Dendritic cell treated with granulocyte-macrophage colony-stimulating factor and Interleukin-4, amounts not matched to agents 40 ng/mL and 50 ng/mL, for 4 days (primary cell): ENCODE results near the gene COX7A2.

Source experiments
- H3K27ac Mint-ChIP-seq: one replicate; pipeline ENCODE4 v1.8.0; 2022; ENCODE audit warnings: mild to moderate bottlenecking, mixed read lengths
- H3K27me3 Mint-ChIP-seq: one replicate; pipeline ENCODE4 v1.8.0; 2022; ENCODE audit warnings: mild to moderate bottlenecking, mixed read lengths
- H3K36me3 Mint-ChIP-seq: one replicate; pipeline ENCODE4 v1.8.0; 2022; ENCODE audit warnings: low read depth, mixed read lengths
- H3K4me1 Mint-ChIP-seq: one replicate; pipeline ENCODE4 v1.8.0; 2022; ENCODE audit warnings: low read depth, mixed read lengths
- H3K4me3 Mint-ChIP-seq: one replicate; pipeline ENCODE4 v1.8.0; 2022; ENCODE audit warnings: mild to moderate bottlenecking, moderate library complexity, mixed read lengths
- H3K9me3 Mint-ChIP-seq: one replicate; pipeline ENCODE4 v1.8.0; 2022; ENCODE audit warnings: mixed read lengths
- intact Hi-C: fragments of 100-400 bp; cut with micrococcal nuclease; formaldehyde crosslinking; loops from one replicate; pipeline ENCODE4 v1.15.0; 2022

COX7A2 gene

DNA sequence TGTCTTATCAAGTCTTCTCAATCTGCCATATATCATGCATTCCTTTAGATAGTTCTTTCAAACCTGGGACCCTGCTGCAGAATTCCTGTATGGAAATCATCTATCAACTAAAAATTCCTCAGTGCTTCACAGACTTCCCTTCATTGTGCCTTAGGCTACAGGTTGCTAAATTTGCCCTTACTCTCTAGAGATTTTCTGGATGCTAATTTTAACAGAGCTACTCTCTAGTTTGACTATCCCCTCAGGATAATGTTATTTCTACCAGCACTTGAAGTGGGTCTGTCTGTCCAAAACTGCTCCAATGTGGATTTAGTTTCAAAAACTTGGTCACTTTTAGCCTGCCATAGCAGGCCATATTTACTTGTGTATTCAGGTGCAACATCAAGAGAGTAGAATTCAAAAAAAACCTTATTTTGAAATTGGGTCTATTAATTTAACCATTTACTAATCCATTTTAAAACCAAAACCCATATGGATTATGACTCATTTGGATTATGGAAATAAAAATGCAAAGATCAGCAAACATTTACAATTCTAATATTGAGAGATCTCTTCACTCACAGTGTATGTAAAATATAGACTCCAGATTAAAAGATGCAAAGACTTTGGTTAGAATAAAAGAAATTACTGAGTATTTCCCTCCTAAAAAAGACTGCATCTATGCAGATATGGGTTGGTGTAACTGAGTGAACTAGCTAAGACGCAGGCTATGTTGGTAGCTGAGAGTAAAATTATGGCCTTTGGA lies 13.9 kb upstream of the COX7A2 start:
- intact Hi-C loops = no loop called here
- Mint-ChIP-seq H3K9me3 (no peaks in the 10 kb centered on the region), H3K36me3 (peaks cover 82% of the 10 kb centered on the region), H3K27me3 (no peaks in the 10 kb centered on the region), H3K4me1 (no peaks in the 10 kb centered on the region), H3K27ac (no peak overlapping the region), H3K4me3 (no peak overlapping the region)

DNA sequence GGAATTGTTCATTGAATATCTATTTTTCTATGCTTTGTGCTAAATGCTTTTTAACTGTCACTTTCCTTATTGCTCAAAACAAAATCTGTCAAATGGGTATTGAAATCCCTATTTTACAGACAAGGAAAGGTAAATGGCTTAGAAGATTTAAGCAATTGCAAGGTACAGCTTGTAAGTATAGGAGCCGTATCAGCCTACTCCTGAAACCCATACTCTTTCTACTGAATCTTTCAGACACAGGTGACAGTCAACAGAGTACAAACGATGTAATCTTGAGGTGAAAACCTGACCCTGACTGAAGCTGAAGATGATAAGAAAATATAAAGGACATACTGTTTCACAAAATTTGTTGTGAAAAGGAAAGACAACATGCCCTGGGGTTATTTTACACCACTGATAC lies 7.0 kb upstream of the COX7A2 start:
- Mint-ChIP-seq H3K4me3 (no peak overlapping the region), H3K9me3 (no peaks in the 10 kb centered on the region), H3K36me3 (peaks cover 32% of the 10 kb centered on the region), H3K27me3 (peaks cover 15% of the 10 kb centered on the region), H3K4me1 (peaks cover 6% of the 10 kb centered on the region), H3K27ac (no peak overlapping the region)
- intact Hi-C loops = no loop called here

GRCh38 chr6:75249837-75250236 lies 6.2 kb upstream of the COX7A2 start:
- no peaks in the 10 kb centered on the region for H3K9me3 Mint-ChIP-seq
- intact Hi-C loops = loop anchor here (10.0 kb wide), 1 partner anchor 355 kb away; the partner anchor contains the start of gene SENP6
- no peak overlapping the region for H3K27ac Mint-ChIP-seq
- H3K27me3 Mint-ChIP-seq = peaks cover 17% of the 10 kb centered on the region
- peaks cover 10% of the 10 kb centered on the region for H3K4me1 Mint-ChIP-seq
- H3K36me3 Mint-ChIP-seq = peaks cover 26% of the 10 kb centered on the region
- H3K4me3 Mint-ChIP-seq = no peak overlapping the region

DNA sequence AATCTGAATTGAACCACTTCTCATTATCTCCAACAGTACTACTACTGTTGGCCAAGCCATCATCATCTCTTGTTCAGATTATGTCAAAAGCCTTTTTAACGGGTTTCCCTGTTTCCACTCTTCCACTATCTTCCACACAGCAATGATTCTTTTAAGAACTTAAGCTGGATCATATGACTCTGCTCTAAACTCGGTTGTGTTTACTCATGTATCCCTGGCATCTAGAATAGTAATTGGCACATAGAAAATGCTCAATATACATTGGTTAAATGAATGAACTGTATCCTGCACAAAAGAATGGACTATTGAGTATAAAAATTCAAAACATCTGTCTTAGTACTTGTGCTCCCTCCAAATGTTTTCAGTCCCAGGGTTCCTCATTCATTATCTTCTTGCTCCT lies 2.8 kb upstream of the COX7A2 start:
- Mint-ChIP-seq H3K36me3 (peaks cover 18% of the 10 kb centered on the region), H3K4me3 (no peak overlapping the region), H3K9me3 (no peaks in the 10 kb centered on the region), H3K27me3 (peaks cover 17% of the 10 kb centered on the region), H3K4me1 (peaks cover 24% of the 10 kb centered on the region), H3K27ac (no peak overlapping the region)
- intact Hi-C loops = loop anchor here (10.0 kb wide), 1 partner anchor 358 kb away; the partner anchor contains the start of gene SENP6

DNA sequence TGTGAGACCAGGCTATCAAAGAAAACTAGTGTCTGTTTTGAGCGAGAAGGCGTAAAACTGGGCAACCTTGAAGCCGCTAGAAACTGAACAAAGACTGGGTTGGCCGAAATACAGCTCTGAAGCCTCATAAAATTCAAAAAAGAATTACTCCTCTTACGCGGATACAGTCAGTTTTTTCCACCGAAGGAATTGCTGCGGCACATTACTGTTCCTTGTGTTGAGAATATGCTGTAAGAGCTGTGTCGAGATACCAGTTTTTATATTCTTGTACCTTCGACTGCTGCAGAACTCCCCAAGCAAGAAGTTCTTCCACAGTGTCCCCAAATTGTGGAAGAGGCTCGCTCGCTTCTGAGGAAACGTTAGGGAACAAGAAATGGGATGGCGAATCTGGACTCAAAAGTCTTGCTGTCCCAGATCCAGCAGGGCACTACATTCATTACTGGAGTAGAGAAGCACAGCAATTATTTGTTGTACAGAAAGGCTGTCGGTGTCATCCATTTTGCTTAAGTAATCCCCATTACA lies 523 bp upstream of the COX7A2 start:
- Mint-ChIP-seq H3K27me3 (peaks cover 16% of the 10 kb centered on the region), H3K4me1 (peaks cover 24% of the 10 kb centered on the region), H3K9me3 (no peaks in the 10 kb centered on the region), H3K27ac (peak overlapping the region; percentile 99), H3K36me3 (peaks cover 31% of the 10 kb centered on the region), H3K4me3 (peak overlapping the region; percentile 98)
- intact Hi-C loops = loop anchor here (10.0 kb wide), 1 partner anchor 361 kb away; the partner anchor contains the start of gene SENP6

GRCh38 chr6:75236630-75237029 lies 7.0 kb downstream of the COX7A2 start:
- Mint-ChIP-seq H3K4me3 (no peak overlapping the region), H3K4me1 (peaks cover 2% of the 10 kb centered on the region), H3K27ac (no peak overlapping the region)

DNA sequence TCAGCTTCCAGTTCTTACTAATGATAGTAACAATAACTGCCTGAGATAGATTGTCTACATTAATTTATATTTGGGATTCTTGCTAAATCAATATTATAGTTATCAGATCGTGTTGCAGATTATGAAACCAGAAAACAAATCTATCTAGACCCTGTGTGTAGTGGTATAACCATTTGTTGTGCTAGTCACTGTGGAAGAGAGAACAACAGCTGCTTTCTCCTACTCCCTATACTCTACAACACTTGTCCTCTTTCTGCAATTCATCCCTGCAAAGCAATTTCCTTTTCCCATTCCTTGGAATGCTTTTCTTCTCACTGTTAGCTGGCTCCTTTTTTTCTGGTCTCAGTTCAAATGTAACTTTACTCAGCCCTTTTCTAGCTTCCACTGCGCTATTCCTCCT lies 8.3 kb downstream of the COX7A2 start:
- no peaks in the 10 kb centered on the region for H3K9me3 Mint-ChIP-seq
- intact Hi-C loops = no loop called here
- H3K4me1 Mint-ChIP-seq = no peaks in the 10 kb centered on the region
- H3K27ac Mint-ChIP-seq = no peak overlapping the region
- H3K27me3 Mint-ChIP-seq = no peaks in the 10 kb centered on the region
- peaks cover 38% of the 10 kb centered on the region for H3K36me3 Mint-ChIP-seq
- no peak overlapping the region for H3K4me3 Mint-ChIP-seq

More at GRCh38 chr6:75236630-75237029, 7.0 kb downstream of the COX7A2 start:
- no peaks in the 10 kb centered on the region for H3K9me3 Mint-ChIP-seq
- H3K36me3 Mint-ChIP-seq = peaks cover 48% of the 10 kb centered on the region
- no peaks in the 10 kb centered on the region for H3K27me3 Mint-ChIP-seq
- intact Hi-C loops = no loop called here

GRCh38 chr6:75234126-75234865 lies 9.3 kb downstream of the COX7A2 start:
- no peaks in the 10 kb centered on the region for H3K4me1 Mint-ChIP-seq
- peaks cover 30% of the 10 kb centered on the region for H3K36me3 Mint-ChIP-seq
- H3K9me3 Mint-ChIP-seq = no peaks in the 10 kb centered on the region
- no peak overlapping the region for H3K27ac Mint-ChIP-seq
- no peak overlapping the region for H3K4me3 Mint-ChIP-seq
- H3K27me3 Mint-ChIP-seq = no peaks in the 10 kb centered on the region
- intact Hi-C loops = no loop called here

- Mint-ChIP-seq H3K36me3 (peaks cover 19% of the 10 kb centered on the region), H3K27me3 (no peaks in the 10 kb centered on the region), H3K9me3 (no peaks in the 10 kb centered on the region), H3K4me3 (no peak overlapping the region), H3K27ac (no peak overlapping the region), H3K4me1 (no peaks in the 10 kb centered on the region)
- intact Hi-C loops = no loop called here
Observed at GRCh38 chr6:75233092-75233615, 10.4 kb downstream of the COX7A2 start.

GRCh38 chr6:75230484-75231325 lies 12.9 kb downstream of the COX7A2 start:
- Mint-ChIP-seq H3K9me3 (no peaks in the 10 kb centered on the region), H3K27ac (no peak overlapping the region), H3K27me3 (no peaks in the 10 kb centered on the region), H3K4me3 (no peak overlapping the region), H3K36me3 (no peaks in the 10 kb centered on the region), H3K4me1 (no peaks in the 10 kb centered on the region)
- intact Hi-C loops = no loop called here

- Mint-ChIP-seq H3K4me3 (no peak overlapping the region), H3K27me3 (peaks cover 8% of the 10 kb centered on the region), H3K4me1 (no peaks in the 10 kb centered on the region), H3K36me3 (no peaks in the 10 kb centered on the region), H3K9me3 (no peaks in the 10 kb centered on the region), H3K27ac (no peak overlapping the region)
- intact Hi-C loops = no loop called here
Observed at GRCh38 chr6:75224303-75224926, 19.2 kb downstream of the COX7A2 start.

DNA sequence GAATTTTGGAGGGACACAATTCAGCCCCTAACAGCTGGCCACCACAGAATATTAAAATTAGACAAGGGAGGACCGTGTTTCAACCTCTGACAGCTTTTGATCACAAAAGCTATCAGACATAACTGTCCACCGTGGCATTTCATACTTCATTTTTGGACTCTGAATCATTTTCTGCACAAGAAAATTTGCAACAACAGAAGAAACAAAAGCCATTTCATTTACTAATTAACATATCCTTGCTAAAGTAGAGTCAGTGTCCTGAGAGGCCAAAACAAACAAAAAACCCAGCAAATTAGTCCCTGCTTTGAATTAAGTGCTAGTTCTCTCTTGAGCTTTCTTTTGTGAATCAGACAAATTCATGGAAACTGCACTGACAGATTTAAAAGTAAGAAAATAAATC lies 20.2 kb downstream of the COX7A2 start:
- Mint-ChIP-seq H3K27ac (no peak overlapping the region), H3K36me3 (no peaks in the 10 kb centered on the region), H3K4me3 (no peak overlapping the region), H3K27me3 (peaks cover 12% of the 10 kb centered on the region), H3K9me3 (no peaks in the 10 kb centered on the region), H3K4me1 (no peaks in the 10 kb centered on the region)
- intact Hi-C loops = no loop called here

GRCh38 chr6:75222261-75222660 lies 21.3 kb downstream of the COX7A2 start:
- Mint-ChIP-seq H3K27ac (no peak overlapping the region), H3K4me1 (no peaks in the 10 kb centered on the region), H3K4me3 (no peak overlapping the region), H3K36me3 (no peaks in the 10 kb centered on the region), H3K9me3 (no peaks in the 10 kb centered on the region), H3K27me3 (peaks cover 14% of the 10 kb centered on the region)
- intact Hi-C loops = no loop called here
